Occipital lobe (tissue), 2 donors: ENCODE measurements around the gene PLPP6. TPM values are rescaled to one million over a fixed set of nuclear protein-coding genes. Genes with fewer than 3 reads are reported as not detected.
A peak's percentile ranks its signal among the peaks of the same experiment; 100 is the strongest.
"Not testable (repeated sequence)": the region's sequence is repeated elsewhere in the genome, so short reads cannot be mapped to it uniquely, and the experiment has no call there.

ENCODE experiments used
- DNase-seq: peaks from one replicate; lab custom pipeline; 2025; lab: John Stamatoyannopoulos, UW
- total RNA-seq: library from RNA; depleted of rRNA; stranded (reverse); fragments of >200 nt; gene quantifications from one replicate; pipeline ENCODE4 v1.2.3, GENCODE V29; 2014

PLPP6 gene
- total RNA-seq = 18.2 TPM

DNA sequence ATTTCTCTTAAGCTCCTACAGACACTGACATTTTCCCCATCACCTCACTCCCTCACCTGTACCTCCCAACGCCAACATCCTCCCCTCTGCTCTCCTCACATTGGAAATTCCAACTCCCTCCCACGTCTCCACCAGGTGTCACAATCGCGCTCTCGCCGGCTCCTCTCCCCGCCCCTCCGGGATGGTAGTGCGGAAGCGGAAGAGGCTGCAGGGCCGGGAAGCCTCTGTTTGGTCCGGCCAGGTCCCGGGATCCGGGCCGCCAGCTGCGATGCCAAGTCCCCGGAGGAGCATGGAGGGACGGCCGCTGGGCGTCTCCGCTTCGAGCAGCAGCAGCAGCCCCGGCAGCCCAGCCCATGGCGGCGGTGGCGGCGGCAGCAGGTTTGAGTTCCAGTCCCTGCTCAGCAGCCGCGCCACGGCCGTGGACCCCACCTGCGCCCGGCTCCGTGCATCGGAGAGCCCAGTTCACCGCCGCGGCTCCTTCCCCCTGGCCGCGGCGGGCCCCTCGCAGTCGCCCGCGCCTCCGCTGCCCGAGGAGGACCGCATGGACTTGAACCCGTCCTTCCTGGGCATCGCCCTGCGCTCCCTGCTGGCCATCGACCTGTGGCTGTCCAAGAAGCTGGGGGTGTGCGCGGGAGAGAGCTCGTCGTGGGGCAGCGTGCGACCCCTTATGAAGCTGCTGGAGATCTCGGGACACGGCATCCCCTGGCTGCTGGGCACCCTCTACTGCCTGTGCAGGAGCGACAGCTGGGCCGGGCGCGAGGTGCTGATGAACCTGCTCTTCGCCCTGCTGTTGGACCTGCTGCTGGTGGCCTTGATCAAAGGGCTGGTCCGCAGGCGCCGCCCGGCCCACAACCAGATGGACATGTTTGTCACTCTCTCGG lies at the start of gene PLPP6:
Gene PLPP6, plus strand, starts transcription at position 187 of the 881 bp plus-strand sequence. Its CDS starts 82 bp downstream, at position 269.
- peak; percentile 83 for DNase-seq

DNA sequence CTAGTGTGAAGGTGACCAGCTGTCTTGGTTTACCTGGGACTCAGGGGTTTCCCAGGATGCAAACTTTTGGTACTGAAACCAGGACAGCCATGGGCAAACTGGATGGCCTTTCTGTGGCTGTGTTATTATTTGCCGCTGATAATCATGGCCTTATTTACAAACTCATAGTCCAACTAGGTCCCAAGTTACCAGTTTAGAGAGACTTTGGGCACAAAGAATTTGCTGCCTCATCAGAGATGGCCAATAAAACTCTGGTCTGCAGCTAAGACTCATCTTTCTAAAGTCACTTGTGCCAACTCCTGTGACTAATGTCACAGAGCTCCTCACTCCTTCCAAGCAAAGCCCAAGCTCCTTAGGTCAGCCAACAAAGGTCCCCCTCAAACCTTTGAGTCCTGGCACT lies 47.5 kb upstream of the PLPP6 start:
- DNase-seq = no peak

DNA sequence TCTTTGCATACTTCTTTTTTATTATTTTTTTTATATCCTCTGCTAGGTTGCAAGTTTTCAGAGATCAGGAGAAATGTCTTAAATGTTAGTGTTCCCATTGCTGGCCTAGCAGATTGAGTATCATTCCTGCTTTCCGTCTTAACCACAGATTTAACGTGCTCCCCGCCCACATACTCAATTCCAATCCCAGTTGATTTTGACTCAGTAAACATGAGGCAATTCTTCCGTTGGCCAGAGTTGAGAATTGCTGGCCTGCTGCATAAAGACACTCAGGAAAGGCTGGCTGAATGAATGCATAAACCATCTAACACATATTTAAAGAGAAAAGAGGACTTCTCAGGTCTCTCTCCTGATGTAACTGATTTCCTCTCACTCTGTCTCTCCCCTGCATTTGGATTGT lies 46.8 kb upstream of the PLPP6 start:
- DNase-seq = no peak

DNA sequence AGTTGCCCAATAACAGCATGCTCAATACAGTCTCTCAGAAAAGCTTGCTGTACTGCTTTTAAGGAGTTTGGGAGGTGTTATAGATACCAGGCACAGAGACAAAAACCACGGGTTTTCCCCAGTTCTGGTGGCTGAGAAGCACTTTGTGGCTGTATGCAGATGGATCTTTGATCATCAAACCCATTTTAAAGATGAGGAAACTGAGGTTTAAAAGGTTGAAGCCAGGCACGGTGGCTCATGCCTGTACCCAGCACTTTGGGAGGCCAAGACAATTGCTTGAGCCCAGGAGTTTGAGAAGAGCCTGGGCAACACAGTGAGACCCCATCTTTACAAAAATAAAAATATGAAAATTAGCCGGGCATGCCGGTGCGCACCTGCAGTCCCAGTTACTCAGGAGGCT lies 46.3 kb upstream of the PLPP6 start:
- no peak for DNase-seq

DNA sequence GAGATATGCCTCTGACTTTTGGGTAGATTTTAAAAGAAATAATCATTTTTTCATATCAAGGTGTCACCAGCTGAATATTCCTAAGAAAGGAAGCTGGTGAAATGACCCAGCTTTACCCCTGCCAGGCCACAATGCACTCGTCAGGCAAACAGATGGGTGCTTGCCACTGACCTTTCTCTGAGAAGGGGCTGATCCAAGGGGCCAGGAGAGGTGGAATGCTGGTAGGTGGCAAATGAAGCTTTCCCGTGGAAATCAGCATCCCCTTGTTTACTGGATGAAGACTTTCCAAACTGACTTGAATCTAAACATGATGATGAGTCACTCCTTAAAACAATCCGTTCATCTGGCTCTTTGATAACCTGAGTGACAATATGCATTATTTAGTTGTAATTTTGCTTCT lies 44.3 kb upstream of the PLPP6 start:
- DNase-seq = no peak

DNA sequence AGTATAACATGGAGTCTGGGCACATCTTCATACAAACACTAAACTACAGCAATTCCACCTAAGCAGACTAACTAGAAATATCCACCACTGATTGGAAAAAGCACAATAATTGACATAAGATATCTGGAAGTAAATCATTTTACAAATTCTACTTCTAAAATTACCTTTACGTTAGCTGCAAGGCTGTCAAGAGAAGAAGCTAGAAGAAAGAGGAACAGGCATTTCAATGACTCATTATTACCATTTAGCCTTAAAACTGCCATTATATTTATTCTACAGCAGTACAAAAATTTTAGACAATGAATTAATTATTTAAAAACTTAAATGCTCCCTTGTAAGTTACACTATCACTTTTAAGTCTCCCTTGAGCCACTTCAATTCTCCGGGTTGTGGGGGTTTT lies 43.4 kb upstream of the PLPP6 start:
- no peak for DNase-seq

DNA sequence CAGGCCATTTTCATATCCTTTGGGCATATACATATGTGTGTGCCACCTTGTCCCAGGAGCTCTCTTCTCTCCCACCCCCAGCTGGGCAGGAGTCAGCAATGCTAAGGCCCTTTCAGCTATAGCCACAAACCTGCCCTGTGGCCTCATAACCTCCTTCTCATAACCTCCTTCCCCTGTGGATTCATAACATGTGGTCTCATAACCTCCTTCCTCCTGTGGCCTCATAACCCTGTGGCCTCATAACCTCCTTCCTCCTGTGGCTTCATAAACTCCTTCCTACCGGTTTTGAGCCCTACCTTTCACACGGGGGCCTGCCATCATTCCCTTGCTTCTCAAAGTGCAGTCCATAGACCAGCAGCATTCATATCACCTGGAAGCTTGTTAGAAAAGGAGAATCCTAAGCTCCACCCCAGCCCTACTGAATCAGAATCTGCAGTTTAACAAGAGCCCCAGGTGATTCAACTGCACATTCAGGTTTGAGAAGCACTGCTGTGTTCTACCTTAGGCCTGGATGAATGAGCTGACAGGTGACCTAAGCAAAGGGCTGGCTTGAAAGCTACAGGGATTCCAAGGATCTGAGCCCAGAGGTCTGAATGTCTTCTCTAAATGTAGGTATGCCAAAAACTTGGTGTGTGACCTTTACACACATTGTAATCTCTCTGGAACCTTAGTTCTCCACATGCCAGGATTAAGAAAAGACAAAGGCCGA lies 41.9 kb upstream of the PLPP6 start:
- DNase-seq = no peak

DNA sequence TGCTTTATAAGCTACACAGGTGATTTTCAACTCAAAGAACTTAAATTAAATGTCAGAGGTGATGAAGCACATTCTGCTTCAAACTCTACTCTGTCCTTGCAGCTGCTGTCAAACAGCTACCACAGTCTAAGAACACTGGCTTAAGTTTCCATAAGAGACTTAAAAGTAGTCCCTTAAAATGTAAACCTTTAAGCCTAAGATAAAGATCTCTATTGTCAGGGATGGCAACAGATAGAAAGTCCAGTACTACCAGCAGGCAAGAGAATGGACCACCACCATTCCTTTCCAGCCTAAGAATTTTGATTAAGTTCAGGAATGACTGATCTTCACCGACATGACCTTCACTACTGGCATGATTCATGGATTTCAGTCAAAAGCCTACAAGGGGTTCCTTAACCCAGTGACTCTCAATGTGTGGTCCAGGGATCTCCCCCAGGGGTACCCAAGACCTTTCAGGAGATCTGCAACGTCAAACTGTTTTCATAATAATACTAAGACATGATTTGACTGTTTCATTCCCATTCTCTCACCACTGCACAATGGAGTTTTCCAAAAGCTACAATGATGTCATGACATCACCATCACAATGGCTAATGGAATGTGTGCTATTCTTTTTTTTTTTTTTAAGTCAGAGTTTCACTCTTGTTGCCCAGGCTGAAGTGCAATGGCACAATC lies 41.1 kb upstream of the PLPP6 start:
- DNase-seq = no peak

DNA sequence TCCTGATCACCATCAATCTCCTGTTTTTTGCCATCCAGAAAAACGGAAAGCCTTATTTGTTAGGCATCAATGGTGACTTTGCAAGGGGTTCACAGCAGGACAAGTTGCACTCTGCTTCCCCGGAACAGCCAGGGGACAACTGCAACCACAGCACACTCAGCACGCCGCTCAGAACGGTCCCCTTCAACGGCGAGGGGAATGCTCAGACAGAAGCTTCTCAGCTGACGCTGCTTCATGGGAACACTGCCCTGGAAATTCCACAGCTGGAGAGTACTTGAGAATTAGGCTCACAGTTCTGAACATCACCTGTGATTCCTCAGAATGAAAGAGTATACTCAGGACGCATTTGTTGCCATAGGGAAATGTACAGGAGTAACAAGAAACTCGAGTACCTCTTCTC lies 40.1 kb upstream of the PLPP6 start:
- no peak for DNase-seq

DNA sequence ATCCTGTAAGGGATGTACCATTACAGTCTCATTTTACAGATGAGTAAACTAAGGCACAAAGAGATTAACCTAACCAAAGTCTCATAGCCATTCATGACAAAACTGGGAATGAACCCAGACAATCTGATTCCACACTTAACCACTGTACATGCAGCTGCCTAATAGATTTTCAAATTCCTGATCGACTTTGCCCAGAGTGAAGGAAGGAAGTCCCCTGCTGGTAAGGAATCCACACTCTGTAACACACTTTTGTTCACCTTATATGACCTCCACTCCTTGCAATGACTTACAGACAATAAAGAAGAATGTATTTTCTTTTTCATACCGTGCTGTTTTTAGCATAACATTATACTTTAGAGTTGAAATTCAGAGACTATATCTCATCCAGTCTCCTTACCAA lies 31.3 kb upstream of the PLPP6 start:
- DNase-seq = no peak

DNA sequence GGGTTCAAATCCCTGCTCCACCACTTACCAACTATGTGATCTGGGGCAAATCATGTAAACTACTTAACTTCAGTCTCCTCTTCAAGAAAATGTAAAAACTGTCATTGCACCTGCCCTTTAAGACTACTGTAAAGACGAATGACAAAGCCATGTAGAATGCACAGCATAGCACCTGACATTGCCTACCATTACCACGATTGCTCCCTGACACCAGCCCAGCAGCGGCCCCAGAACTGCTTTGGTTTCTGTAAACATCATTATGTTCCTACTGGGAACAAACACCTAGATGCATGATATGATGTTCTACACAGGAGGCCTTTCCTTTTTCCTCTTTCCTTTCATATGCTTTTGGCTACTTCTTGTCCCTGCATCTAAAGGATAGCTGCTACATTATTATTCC lies 23.1 kb upstream of the PLPP6 start:
- no peak for DNase-seq

DNA sequence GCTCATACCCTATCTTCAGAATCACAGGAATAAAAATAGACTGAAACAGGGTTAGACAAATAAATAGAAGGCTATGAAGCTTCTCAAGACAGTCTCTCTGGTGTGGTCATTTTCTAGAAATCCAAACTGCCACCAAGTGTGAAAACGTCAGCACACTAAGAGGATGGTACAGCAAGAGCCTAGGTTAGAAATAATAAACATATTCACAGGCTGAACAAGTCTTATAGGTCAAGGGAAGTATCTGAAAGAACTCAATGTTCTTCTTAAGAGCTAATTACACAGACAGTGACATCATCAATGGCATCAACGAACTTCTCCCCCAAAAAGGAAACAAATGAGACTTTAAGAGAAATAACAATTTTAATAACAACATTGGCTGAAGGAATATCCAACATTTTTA lies 22.7 kb upstream of the PLPP6 start:
- DNase-seq = no peak

DNA sequence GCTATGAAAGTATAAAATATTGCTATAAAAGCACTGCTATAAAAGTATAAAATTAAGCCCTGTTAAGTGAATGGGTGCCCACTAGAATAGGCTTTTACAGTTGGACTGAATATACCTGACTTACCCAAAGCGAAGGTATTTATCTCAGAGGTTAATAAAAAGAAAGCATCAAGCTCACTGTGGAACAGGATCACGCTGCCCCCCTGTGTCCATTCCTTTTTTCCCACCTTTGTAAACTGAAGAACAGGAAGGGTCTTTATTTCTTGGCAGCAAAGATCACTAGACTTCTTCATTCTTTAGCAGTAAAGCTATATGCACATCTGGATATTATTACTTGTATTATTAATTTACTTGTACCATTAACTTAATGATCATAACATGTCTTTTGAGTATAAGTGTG lies 22.1 kb upstream of the PLPP6 start:
- no peak for DNase-seq

DNA sequence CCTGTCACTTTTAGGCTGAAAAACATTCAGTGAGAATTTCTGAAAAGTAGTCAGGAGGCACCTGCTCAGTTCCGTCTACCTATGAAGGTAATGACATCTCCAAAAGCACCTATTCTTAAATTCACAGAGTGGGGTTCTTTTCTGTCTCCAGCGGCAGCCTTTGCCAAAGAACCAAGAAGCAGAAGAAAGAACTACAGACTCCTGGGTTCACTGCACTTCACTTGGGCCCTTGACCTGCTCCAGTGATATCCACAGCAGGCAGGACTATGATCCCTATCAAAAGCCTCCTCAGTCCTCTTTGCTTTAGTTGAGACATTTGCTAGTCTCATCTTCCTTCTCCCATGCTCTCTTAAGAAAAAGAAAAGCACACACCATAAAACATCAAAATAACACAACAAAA lies 19.7 kb upstream of the PLPP6 start:
- DNase-seq = no peak

DNA sequence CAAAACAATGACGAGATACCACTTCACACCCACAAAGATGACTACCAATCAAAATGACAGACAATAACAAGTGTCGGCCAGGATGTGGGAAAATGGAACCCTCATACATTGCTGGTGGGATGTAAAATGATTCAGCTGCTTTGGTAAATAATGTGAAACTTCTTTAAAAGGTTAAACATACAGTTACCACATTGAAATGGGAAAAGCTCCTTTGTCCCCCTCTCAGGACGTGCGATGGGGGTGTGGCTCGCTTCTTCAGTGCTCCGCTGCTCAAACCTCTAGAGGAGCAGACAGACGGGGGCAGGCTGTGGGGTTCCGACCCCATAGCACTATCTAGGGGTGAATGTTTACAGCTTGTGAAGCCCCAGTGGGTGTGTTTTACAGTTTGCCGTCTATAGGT lies 8.0 kb upstream of the PLPP6 start:
- DNase-seq = no peak

DNA sequence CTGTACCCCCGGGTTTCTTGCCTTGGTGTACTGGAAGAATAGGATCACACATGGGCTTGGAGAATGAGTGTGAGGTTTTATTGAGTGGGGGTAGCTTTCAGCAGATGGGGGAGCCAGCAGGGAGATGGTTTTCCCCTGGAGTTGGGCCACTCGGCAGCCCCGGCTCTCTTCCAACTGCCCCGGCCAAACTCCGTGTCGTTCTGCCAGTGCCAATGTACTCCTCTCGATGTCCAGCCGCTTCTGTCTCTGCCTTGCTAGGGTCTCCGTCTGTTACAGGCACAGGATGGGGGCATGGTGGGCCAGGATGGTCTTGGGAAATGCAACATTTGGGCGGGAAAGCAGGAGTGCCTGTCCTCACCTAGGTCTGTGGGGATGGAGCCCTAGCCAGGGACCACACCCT lies 7.6 kb upstream of the PLPP6 start:
- no peak for DNase-seq

DNA sequence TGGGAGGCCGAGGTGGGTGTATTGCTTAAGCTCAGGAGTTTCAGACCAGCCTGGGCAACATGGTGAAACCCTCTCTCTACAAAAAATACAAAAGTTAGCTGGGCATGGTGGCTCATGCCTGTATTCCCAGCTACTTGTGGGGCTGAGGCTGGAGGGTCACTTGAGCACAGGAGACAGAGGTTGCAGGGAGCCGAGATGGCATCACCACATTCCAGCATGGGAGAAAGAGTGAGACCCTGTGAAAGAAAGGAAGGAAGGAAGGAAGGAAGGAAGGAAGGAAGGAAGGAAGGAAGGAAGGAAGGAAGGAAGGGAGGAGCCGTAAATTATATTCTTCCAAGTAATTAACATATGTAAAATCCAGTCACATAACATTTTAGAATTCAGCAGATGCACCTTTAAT lies 5.9 kb upstream of the PLPP6 start:
- DNase-seq = not testable (repeated sequence)

DNA sequence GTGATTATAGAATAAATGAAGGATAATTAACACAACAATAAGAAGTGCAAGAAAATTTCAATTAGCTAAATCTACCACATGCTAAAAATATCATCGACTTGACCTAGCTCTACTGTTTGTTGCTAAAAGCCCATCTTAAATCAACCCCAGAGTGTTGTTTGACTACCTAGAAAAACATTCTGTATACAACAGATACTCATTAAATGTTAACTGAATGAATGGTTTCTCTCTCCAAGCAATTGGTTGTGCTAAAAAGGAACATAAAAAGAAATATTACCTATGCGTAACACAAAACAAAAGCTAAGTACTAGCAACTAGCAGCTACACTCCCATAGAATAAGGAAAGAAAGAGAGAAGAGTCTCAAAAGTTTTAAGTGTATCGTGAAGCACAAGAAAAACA lies 5.5 kb upstream of the PLPP6 start:
- no peak for DNase-seq

DNA sequence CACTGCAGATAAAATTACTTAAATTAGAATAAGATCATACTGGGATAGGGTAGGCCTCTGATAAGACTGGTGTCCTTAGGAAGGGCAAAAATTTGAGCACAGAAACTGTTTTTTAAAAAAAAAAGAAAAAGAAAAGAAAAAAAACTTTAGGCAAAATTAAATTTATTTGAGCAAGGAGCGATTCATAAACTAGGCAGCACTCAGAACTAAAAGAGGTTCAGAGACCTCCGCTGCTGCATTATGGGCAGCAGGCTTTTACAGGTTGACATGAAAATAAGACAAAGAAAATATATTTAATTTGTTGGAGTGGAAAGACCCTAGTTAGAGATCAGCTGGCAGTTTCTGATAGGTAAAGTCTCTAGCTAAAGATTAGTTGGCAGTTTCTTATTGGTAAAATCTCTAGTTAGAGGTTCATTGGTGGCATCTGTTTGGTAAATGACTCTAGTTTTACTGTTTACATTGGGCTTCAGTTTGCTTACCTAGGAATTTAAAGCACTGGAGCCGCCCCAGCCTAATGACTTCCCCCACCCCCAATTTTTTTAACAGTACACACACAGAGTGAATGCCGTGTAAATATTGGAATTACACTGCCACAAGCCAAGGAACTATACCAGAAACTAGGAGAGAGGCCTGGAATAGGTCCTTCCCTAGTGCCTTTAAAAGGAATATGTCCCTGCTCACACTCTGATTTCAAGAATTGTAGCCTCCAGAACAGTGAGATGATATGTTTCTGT lies 4.5 kb upstream of the PLPP6 start:
- no peak for DNase-seq

DNA sequence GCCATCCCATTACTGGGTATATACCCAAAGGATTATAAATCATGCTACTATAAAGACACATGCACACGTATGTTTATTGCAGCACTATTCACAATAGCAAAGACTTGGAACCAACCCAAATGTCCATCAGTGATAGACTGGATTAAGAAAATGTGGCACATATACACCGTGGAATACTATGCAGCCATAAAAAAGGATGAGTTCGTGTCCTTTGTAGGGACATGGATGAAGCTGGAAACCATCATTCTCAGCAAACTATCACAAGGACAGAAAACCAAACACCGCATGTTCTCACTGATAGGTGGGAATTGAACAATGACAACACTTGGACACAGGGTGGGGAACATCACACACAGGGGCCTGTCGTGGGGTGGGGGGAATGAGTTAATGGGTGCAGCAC lies 1.4 kb upstream of the PLPP6 start:
- not testable (repeated sequence) for DNase-seq

DNA sequence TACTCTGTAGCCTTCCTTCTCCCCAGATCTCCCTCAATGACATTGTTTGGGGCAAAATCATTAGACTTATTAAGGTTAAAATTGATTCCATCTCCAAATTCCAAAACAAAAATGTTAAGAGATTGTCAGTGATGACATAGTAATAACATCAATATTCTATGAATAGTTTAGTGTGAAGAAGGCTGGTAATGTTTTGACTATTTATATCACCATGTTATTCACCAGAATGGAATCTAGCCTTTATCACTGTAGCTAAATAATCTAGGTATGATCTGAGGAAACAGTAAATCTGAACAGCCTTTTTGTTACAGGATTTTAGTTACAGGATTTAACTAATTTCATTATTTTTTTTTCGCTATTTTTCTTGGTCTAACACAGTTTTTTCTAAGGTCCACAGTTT lies 929 bp upstream of the PLPP6 start:
- no peak for DNase-seq

DNA sequence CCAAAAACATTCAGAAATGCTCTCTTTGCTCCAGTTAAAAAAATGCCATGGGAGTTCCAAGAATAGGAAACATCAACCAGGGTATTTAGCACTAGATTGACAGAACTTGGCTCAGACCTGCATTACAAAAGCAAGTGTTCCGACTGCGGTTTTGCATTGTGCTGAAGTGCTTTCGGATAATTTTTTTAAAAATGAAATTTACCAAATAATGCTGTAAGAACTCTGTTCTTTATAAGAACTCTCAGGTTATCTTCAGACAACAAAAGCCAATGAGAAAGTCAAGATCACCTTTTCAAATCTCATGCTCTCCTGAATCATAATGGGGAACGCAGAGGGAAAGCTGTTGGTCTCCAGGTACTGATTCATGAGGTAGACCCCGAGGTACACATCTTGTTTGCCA lies 483 bp upstream of the PLPP6 start:
- DNase-seq = no peak
